OCI-LY7 (cell line): Measurements from ENCODE around the gene CTBP2. TPM values are rescaled to one million over a fixed set of nuclear protein-coding genes. Genes with fewer than 3 reads are reported as not detected.
"Not testable (repeated sequence)": the region's sequence is repeated elsewhere in the genome, so short reads cannot be mapped to it uniquely, and the experiment has no call there.

Experiments
- BruUV-seq: library from RNA; stranded (reverse); fragments of 400-500 nt; replicated peaks from 2 replicates; lab custom pipeline; 2021; lab: Mats Ljungman, UMichigan
- CTCF ChIA-PET: fragments of 300-600 bp; sonication (Branson Sonifier 250); formaldehyde crosslinking; loops from one replicate; lab custom pipeline; 2022; ENCODE audit warnings: antibody characterized with exemption; ENCODE audit not compliant: unreplicated experiment; lab: Charles Lee
- POLR2A ChIA-PET: fragments of 300-600 bp; sonication (Branson Sonifier 250); formaldehyde crosslinking; loops from one replicate; lab custom pipeline; 2022; ENCODE audit warnings: antibody characterized with exemption; lab: Charles Lee
- DNase-seq: peaks from one replicate; pipeline ENCODE4 v3.0.0-alpha.2; 2015; ENCODE audit warnings: low spot score
- H2AFZ ChIP-seq: fragments of 200-600 bp; sonication (generic), shearing (Covaris generic); 2 replicates; pipeline ENCODE4 v1.6.1; 2014; ENCODE audit warnings: mild to moderate bottlenecking, antibody characterized with exemption, low read length, moderate library complexity
- H3K27ac ChIP-seq: fragments of 200-600 bp; sonication (generic); 2 replicates; pipeline ENCODE4 v1.5.1; 2014; ENCODE audit warnings: mixed run types, low read depth, mild to moderate bottlenecking, moderate library complexity, low read length, inconsistent platforms; ENCODE audit not compliant: poor library complexity, severe bottlenecking
- H3K36me3 ChIP-seq: fragments of 200-600 bp; sonication (generic); 2 replicates; pipeline ENCODE4 v1.6.1; 2014; ENCODE audit warnings: mild to moderate bottlenecking, antibody characterized with exemption, low read length, moderate library complexity, mixed read lengths; ENCODE audit not compliant: insufficient read depth
- H3K4me1 ChIP-seq: fragments of 200-600 bp; sonication (generic); 2 replicates; pipeline ENCODE4 v1.5.1; 2014; ENCODE audit warnings: mild to moderate bottlenecking, low read length; ENCODE audit not compliant: insufficient read depth, poor library complexity, severe bottlenecking
- H3K4me2 ChIP-seq: fragments of 200-600 bp; sonication (generic); 2 replicates; pipeline ENCODE4 v1.6.1; 2014; ENCODE audit warnings: mild to moderate bottlenecking, low read length
- H3K4me3 ChIP-seq: fragments of 200-600 bp; sonication (generic); 2 replicates; pipeline ENCODE4 v1.5.1; 2014; ENCODE audit warnings: mild to moderate bottlenecking, low read depth, low read length; ENCODE audit not compliant: poor library complexity, severe bottlenecking
- H3K79me2 ChIP-seq: fragments of 200-600 bp; sonication (generic); 2 replicates; pipeline ENCODE4 v1.6.1; 2016; ENCODE audit warnings: low read depth, mild to moderate bottlenecking, low read length, moderate library complexity, mixed read lengths; ENCODE audit not compliant: insufficient read depth
- H3K9me2 ChIP-seq: fragments of 200-600 bp; sonication (generic); 2 replicates; pipeline ENCODE4 v1.6.1; 2016; ENCODE audit warnings: mild to moderate bottlenecking, low read length, mixed read lengths; ENCODE audit not compliant: insufficient read depth
- H3K9me3 ChIP-seq: fragments of 200-600 bp; sonication (generic); 2 replicates; pipeline ENCODE4 v1.6.1; 2014; ENCODE audit warnings: mild to moderate bottlenecking, mixed run types, low read length, mixed read lengths
- H4K20me1 ChIP-seq: fragments of 200-600 bp; sonication (generic); 2 replicates; pipeline ENCODE4 v1.6.1; 2014; ENCODE audit warnings: mild to moderate bottlenecking, antibody characterized with exemption, low read length, moderate library complexity, mixed read lengths; ENCODE audit not compliant: insufficient read depth
- EZH2phosphoT487 ChIP-seq: fragments of 200-600 bp; sonication (generic); IDR thresholded peaks from 2 replicates; pipeline ENCODE4 v1.6.1; 2018; ENCODE audit warnings: low read depth, borderline replicate concordance, mild to moderate bottlenecking, mixed run types, antibody characterized with exemption, low read length, moderate library complexity, mixed read lengths
- intact Hi-C: fragments of 100-400 bp; cut with micrococcal nuclease; formaldehyde crosslinking; loops from one replicate; pipeline ENCODE4 v1.10.0; 2022; ENCODE audit not compliant: unreplicated experiment
- total RNA-seq, 2 experiments: library from RNA; depleted of rRNA in 1 of 2; stranded (reverse); fragments of >200 nt in 1 of 2; shearing (Covaris generic) in 1 of 2; gene quantifications; 2 replicates each; pipeline ENCODE4 v1.2.3, GENCODE V29; 2014 to 2022
- TF ChIP-seq, protein P1 (sequence below): fragments of 200-600 bp; sonication (generic); conservative IDR thresholded peaks from 2 replicates; pipeline ENCODE4 v1.5.1; 2014; ENCODE audit warnings: mild to moderate bottlenecking, antibody characterized with exemption, low read length, moderate library complexity, mixed read lengths

CTBP2 gene
- total RNA-seq, 2 experiments from 2014 or later, result not detected

DNA sequence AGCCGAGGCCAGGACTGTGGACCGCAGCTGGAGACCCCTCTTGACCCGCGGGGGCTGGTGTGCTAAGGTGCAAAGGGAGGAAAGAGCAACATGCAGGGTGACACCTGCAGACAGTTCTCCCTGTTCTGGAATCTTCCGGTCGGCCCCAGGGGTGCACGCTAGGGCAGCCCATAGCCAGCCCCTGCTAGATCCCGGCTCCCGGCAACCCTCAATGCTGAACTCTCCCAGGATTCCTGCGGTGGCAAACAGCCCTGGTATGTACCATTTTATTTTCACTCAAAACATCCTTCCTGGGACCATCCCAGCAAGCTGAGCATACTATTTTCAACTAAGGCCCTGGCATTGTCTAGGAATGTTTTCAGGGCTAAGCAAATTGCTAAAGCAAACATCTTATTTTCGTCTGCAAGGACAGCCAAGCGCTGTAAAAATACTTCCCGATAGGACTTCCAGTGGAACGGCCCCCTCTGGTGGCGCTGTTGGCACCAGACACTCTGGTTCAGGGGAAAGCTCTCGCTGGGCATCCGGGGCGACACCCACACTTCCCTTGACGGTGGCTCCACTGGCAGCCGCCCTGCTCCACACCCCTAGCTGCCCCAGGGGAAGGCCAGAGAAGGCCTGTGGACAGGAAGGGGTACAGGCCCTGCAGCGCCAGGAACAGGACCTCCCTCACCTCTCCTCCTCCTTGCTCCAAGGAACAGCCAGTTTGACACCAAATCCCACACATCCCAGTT, 99.4 kb downstream of the CTBP2 start:
- no peaks in the 10 kb centered on the region for H3K36me3 ChIP-seq
- ChIA-PET POLR2A (no interaction called here), CTCF (interaction anchor here (0.7 to 1.6 kb wide), 2 partner anchors 13 to 23 kb away, joined by 3 read pairs; no protein-coding TSS in a partner anchor)
- no peaks in the 10 kb centered on the region for H3K79me2 ChIP-seq
- DNase-seq, result peak; percentile 73
- no peaks in the 10 kb centered on the region for H3K9me3 ChIP-seq
- BruUV-seq, result no TSS peak
- intact Hi-C loops, result loop anchor here (1.0 to 10.0 kb wide), 3 partner anchors 69 to 664 kb away; no protein-coding TSS in a partner anchor
- peak overlapping the region; percentile 37 for H3K4me3 ChIP-seq
- TF ChIP-seq, protein P1, sequence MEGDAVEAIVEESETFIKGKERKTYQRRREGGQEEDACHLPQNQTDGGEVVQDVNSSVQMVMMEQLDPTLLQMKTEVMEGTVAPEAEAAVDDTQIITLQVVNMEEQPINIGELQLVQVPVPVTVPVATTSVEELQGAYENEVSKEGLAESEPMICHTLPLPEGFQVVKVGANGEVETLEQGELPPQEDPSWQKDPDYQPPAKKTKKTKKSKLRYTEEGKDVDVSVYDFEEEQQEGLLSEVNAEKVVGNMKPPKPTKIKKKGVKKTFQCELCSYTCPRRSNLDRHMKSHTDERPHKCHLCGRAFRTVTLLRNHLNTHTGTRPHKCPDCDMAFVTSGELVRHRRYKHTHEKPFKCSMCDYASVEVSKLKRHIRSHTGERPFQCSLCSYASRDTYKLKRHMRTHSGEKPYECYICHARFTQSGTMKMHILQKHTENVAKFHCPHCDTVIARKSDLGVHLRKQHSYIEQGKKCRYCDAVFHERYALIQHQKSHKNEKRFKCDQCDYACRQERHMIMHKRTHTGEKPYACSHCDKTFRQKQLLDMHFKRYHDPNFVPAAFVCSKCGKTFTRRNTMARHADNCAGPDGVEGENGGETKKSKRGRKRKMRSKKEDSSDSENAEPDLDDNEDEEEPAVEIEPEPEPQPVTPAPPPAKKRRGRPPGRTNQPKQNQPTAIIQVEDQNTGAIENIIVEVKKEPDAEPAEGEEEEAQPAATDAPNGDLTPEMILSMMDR, result peak; percentile 89
- no peak for TF ChIP-seq EZH2phosphoT487
- H4K20me1 ChIP-seq, result no peaks in the 10 kb centered on the region
- H2AFZ ChIP-seq, result peak overlapping the region; percentile 50; the same call in 1 of the 2 replicates
- H3K4me1 ChIP-seq, result peaks cover 61% of the 10 kb centered on the region
- peak overlapping the region; percentile 8 for H3K27ac ChIP-seq
- H3K4me2 ChIP-seq, result peak overlapping the region; percentile 76
- H3K9me2 ChIP-seq, result no peaks in the 10 kb centered on the region

DNA sequence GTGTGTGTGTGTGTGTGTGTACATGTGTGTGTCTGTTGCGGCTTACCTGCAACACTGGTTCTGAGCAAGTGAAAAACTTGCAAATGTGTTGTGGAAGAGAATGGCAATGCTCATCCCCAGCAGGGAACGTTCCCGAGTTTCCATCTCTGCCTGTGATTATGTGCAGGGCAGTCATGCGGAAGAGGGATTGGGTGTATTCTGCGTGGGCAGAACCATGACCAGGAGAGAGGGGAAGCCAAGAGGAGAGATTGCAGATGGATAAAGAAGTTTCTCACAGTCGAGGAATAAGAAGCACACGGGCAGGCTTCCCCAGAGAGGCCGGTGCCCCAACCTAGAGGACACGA, 99.9 kb downstream of the CTBP2 start:
- Histone ChIP-seq H3K4me1 (peaks cover 56% of the 10 kb centered on the region), H3K27ac (no peak overlapping the region), H3K4me3 (no peak overlapping the region), H3K36me3 (no peaks in the 10 kb centered on the region), H3K9me2 (no peaks in the 10 kb centered on the region), H3K9me3 (no peaks in the 10 kb centered on the region), H3K4me2 (no peak overlapping the region), H3K79me2 (no peaks in the 10 kb centered on the region), H4K20me1 (no peaks in the 10 kb centered on the region), H2AFZ (no peak overlapping the region)
- no peak for DNase-seq
- ChIA-PET POLR2A (no interaction called here), CTCF (interaction anchor here (1.6 kb wide), 1 partner anchor 12 kb away, joined by 3 read pairs; no protein-coding TSS in a partner anchor)
- BruUV-seq, result no TSS peak
- intact Hi-C loops, result loop anchor here (5.0 to 10.0 kb wide), 2 partner anchors 528 to 664 kb away; no protein-coding TSS in a partner anchor
- TF ChIP-seq, protein P1, result no peak
- TF ChIP-seq EZH2phosphoT487, result no peak

DNA sequence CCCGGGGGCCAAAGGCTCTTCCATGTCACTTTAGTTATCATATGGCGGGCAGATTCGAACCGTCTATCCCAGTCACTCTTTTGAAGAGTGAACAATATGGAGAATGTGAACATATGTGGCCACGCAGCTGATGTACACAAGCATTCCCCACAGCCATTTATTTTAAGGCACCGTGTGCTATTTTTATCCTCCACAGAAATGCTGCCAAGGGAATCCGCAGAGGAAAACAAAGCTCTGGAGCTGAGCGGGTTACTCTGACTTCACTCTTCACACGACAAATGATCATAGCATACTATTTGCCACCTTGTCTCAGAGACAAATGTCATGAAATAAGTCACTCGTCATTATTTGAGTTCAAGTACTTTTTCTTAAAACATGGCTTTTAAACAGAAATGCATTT, 100.3 kb downstream of the CTBP2 start:
- TF ChIP-seq EZH2phosphoT487, result no peak
- TF ChIP-seq, protein P1, result no peak
- no peaks in the 10 kb centered on the region for H3K36me3 ChIP-seq
- ChIA-PET POLR2A (no interaction called here), CTCF (interaction anchor here (1.6 kb wide), 1 partner anchor 12 kb away, joined by 3 read pairs; no protein-coding TSS in a partner anchor)
- no peaks in the 10 kb centered on the region for H3K9me3 ChIP-seq
- H2AFZ ChIP-seq, result no peak overlapping the region
- H3K79me2 ChIP-seq, result no peaks in the 10 kb centered on the region
- H3K4me3 ChIP-seq, result no peak overlapping the region
- no peaks in the 10 kb centered on the region for H3K9me2 ChIP-seq
- intact Hi-C loops, result loop anchor here (5.0 to 10.0 kb wide), 2 partner anchors 528 to 665 kb away; no protein-coding TSS in a partner anchor
- no peak overlapping the region for H3K4me2 ChIP-seq
- BruUV-seq, result no TSS peak
- no peak overlapping the region for H3K27ac ChIP-seq
- H4K20me1 ChIP-seq, result no peaks in the 10 kb centered on the region
- H3K4me1 ChIP-seq, result peaks cover 51% of the 10 kb centered on the region
- DNase-seq, result no peak

DNA sequence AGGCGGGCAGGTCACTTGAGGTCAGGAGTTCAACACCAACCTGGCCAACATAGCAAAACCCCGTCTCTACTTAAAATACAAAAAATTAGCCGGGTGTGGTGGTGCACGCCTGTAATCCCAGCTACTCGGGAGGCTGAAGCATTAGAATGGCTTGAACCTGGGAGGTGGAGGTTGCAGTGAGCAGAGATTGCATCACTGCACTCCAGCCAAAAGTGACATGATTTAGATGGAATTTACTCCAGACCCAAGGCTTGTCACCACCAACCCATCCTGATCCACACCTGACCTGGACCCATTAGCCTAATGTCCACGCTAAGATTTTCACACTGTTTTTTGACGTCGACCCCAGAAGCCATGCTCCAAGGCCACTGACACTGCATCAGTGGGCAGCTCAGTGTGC, 101.0 kb downstream of the CTBP2 start:
- H3K4me3 ChIP-seq, H3K36me3 ChIP-seq, H3K4me2 ChIP-seq, H4K20me1 ChIP-seq, BruUV-seq, H3K79me2 ChIP-seq, CTCF ChIA-PET, intact Hi-C loops, DNase-seq, H3K9me3 ChIP-seq, POLR2A ChIA-PET, H3K27ac ChIP-seq, H2AFZ ChIP-seq, H3K9me2 ChIP-seq: not testable (repeated sequence)
- peaks cover 47% of the 10 kb centered on the region for H3K4me1 ChIP-seq
